ENCODE measurements around the gene FRMD4A. TPM values are rescaled to one million over a fixed set of nuclear protein-coding genes. Genes with fewer than 3 reads are reported as not detected.

The FRMD4A gene
- total RNA-seq, 1 experiment from 2014 or later, result 7.0 TPM

GRCh38 chr10:14327527-14327926 lies 3.2 kb downstream of the FRMD4A start:
- no TSS peak for BruUV-seq (replicated peaks)
- Mint-ChIP-seq H3K4me1 (ENCODE audit: low read depth, unreplicated experiment) (no peaks in the 10 kb centered on the region), H3K27ac (ENCODE audit: unreplicated experiment) (no peak overlapping the region), H3K4me3 (ENCODE audit: low read depth, unreplicated experiment) (no peak overlapping the region), H3K36me3 (ENCODE audit: insufficient read depth, unreplicated experiment) (no peaks in the 10 kb centered on the region), H3K9me3 (ENCODE audit: low read depth, unreplicated experiment) (no peaks in the 10 kb centered on the region), H3K27me3 (ENCODE audit: unreplicated experiment) (peaks cover 86% of the 10 kb centered on the region)
- no peak for TF ChIP-seq CTCF (IDR thresholded peaks at IDR 0.05; ENCODE audit: unreplicated experiment)
- intact Hi-C loops (cut with micrococcal nuclease; ENCODE audit: unreplicated experiment), result no loop called here
- DNase-seq, result no peak
- CTCF ChIA-PET, result no interaction called here

- H3K4me1 Mint-ChIP-seq (ENCODE audit: low read depth, unreplicated experiment), result no peaks in the 10 kb centered on the region
- peaks cover 91% of the 10 kb centered on the region for H3K27me3 Mint-ChIP-seq (ENCODE audit: unreplicated experiment)
- intact Hi-C loops (cut with micrococcal nuclease; ENCODE audit: unreplicated experiment), result no loop called here
- BruUV-seq (replicated peaks), result no TSS peak
- no peak overlapping the region for H3K4me3 Mint-ChIP-seq (ENCODE audit: low read depth, unreplicated experiment)
- H3K27ac Mint-ChIP-seq (ENCODE audit: unreplicated experiment), result no peak overlapping the region
- CTCF ChIA-PET, result no interaction called here
- TF ChIP-seq CTCF (IDR thresholded peaks at IDR 0.05; ENCODE audit: unreplicated experiment), result no peak
- DNase-seq, result no peak
- no peaks in the 10 kb centered on the region for H3K9me3 Mint-ChIP-seq (ENCODE audit: low read depth, unreplicated experiment)
- H3K36me3 Mint-ChIP-seq (ENCODE audit: insufficient read depth, unreplicated experiment), result no peaks in the 10 kb centered on the region
These were observed 4.1 kb downstream of the FRMD4A start for GRCh38 chr10:14326581-14326980.

- DNase-seq, result peak; percentile 30
- Mint-ChIP-seq H3K4me3 (ENCODE audit: low read depth, unreplicated experiment) (no peak overlapping the region), H3K27me3 (ENCODE audit: unreplicated experiment) (peaks cover 94% of the 10 kb centered on the region), H3K36me3 (ENCODE audit: insufficient read depth, unreplicated experiment) (no peaks in the 10 kb centered on the region), H3K9me3 (ENCODE audit: low read depth, unreplicated experiment) (no peaks in the 10 kb centered on the region), H3K4me1 (ENCODE audit: low read depth, unreplicated experiment) (no peaks in the 10 kb centered on the region), H3K27ac (ENCODE audit: unreplicated experiment) (no peak overlapping the region)
- peak; percentile 32 for TF ChIP-seq CTCF (IDR thresholded peaks at IDR 0.05; ENCODE audit: unreplicated experiment)
- intact Hi-C loops (cut with micrococcal nuclease; ENCODE audit: unreplicated experiment), result no loop called here
- BruUV-seq (replicated peaks), result no TSS peak
- CTCF ChIA-PET, result no interaction called here
These were observed 5.3 kb downstream of the FRMD4A start for GRCh38 chr10:14325325-14325955.

GRCh38 chr10:14322526-14323188 lies 8.1 kb downstream of the FRMD4A start:
- no TSS peak for BruUV-seq (replicated peaks)
- H3K9me3 Mint-ChIP-seq (ENCODE audit: low read depth, unreplicated experiment), result no peaks in the 10 kb centered on the region
- CTCF ChIA-PET, result no interaction called here
- DNase-seq, result no peak
- no peaks in the 10 kb centered on the region for H3K4me1 Mint-ChIP-seq (ENCODE audit: low read depth, unreplicated experiment)
- H3K36me3 Mint-ChIP-seq (ENCODE audit: insufficient read depth, unreplicated experiment), result no peaks in the 10 kb centered on the region
- intact Hi-C loops (cut with micrococcal nuclease; ENCODE audit: unreplicated experiment), result no loop called here
- H3K27me3 Mint-ChIP-seq (ENCODE audit: unreplicated experiment), result peaks cover 84% of the 10 kb centered on the region
- no peak overlapping the region for H3K27ac Mint-ChIP-seq (ENCODE audit: unreplicated experiment)
- H3K4me3 Mint-ChIP-seq (ENCODE audit: low read depth, unreplicated experiment), result no peak overlapping the region
- TF ChIP-seq CTCF (IDR thresholded peaks at IDR 0.05; ENCODE audit: unreplicated experiment), result no peak
